Common myeloid progenitor, CD34-positive (primary cell): Measurements from ENCODE around the gene ZNF524.

Experiments used
- CTCF ChIA-PET: fragments of 350-600 bp; sonication (Branson Sonifier 250); formaldehyde crosslinking; loops from one replicate; lab custom pipeline; 2021; ENCODE audit warnings: antibody characterized with exemption; lab: Charles Lee
- POLR2A ChIA-PET: fragments of 350-600 bp; sonication (Branson Sonifier 250); formaldehyde crosslinking; loops from one replicate; lab custom pipeline; 2021; ENCODE audit warnings: antibody characterized with exemption; lab: Charles Lee
- DNase-seq, 3 donors: peaks; one replicate each; pipeline versions ENCODE4 v3.0.0 to v3.0.0-alpha.2; 2013
- H3K27ac ChIP-seq, 2 experiments: 1 replicate in 1 of 2; 2 replicates in 1 of 2; pipeline ENCODE4 v1.7.0; 2013; ENCODE audit warnings: inconsistent platforms in 2 of 2, low read length in 2 of 2, mild to moderate bottlenecking in 2 of 2, low read depth in 1 of 2, moderate library complexity in 1 of 2; ENCODE audit not compliant: severe bottlenecking in 2 of 2, insufficient read depth in 1 of 2, poor library complexity in 1 of 2
- H3K27me3 ChIP-seq, 5 experiments: replicated peaks in 2 of 5; 1 replicate in 3 of 5; 2 replicates in 2 of 5; pipeline versions ENCODE4 v1.6.1 to v1.7.0; 2013; ENCODE audit warnings: low read length in 4 of 5, mild to moderate bottlenecking in 2 of 5, moderate library complexity in 2 of 5, inconsistent platforms in 1 of 5; ENCODE audit not compliant: insufficient read depth in 5 of 5, control insufficient read depth in 4 of 5
- H3K36me3 ChIP-seq, 4 experiments: 1 replicate in 2 of 4; 2 replicates in 2 of 4; pipeline versions ENCODE4 v1.6.1 to v1.7.0; 2013; ENCODE audit warnings: low read length in 3 of 4, control low read depth in 1 of 4, mild to moderate bottlenecking in 1 of 4; ENCODE audit not compliant: control insufficient read depth in 4 of 4, insufficient read depth in 4 of 4
- H3K4me1 ChIP-seq, 4 experiments: 1 replicate in 3 of 4; 2 replicates in 1 of 4; pipeline versions ENCODE4 v1.6.1 to v1.7.1; 2013; ENCODE audit warnings: low read length in 3 of 4, mild to moderate bottlenecking in 3 of 4, control low read depth in 1 of 4, inconsistent platforms in 1 of 4, moderate library complexity in 1 of 4; ENCODE audit not compliant: control insufficient read depth in 4 of 4, insufficient read depth in 4 of 4; ENCODE audit errors: control extremely low read depth in 1 of 4
- H3K4me3 ChIP-seq, 7 experiments: 1 replicate in 4 of 7; 2 replicates in 3 of 7; pipeline versions ENCODE4 v1.5.1 to v1.7.0; 2013; ENCODE audit warnings: mild to moderate bottlenecking in 7 of 7, low read length in 6 of 7, moderate library complexity in 6 of 7, inconsistent platforms in 2 of 7, low read depth in 2 of 7, control low read depth in 1 of 7; ENCODE audit not compliant: insufficient read depth in 4 of 7, control insufficient read depth in 1 of 7; ENCODE audit errors: extremely low read depth in 1 of 7
- H3K9me3 ChIP-seq, 5 experiments: 1 replicate in 4 of 5; 2 replicates in 1 of 5; pipeline versions ENCODE4 v1.6.1 to v1.7.1; 2013; ENCODE audit warnings: low read length in 4 of 5, mild to moderate bottlenecking in 2 of 5, inconsistent platforms in 1 of 5, low read depth in 1 of 5, moderate library complexity in 1 of 5; ENCODE audit not compliant: control insufficient read depth in 4 of 5, insufficient read depth in 2 of 5; ENCODE audit errors: control extremely low read depth in 1 of 5
- WGBS: methylation state at CpG from one replicate; pipeline ENCODE4 v1.1.5; 2013; ENCODE audit not compliant: insufficient coverage; 5-methylcytosine and 5-hydroxymethylcytosine counted together

The ZNF524 gene

DNA sequence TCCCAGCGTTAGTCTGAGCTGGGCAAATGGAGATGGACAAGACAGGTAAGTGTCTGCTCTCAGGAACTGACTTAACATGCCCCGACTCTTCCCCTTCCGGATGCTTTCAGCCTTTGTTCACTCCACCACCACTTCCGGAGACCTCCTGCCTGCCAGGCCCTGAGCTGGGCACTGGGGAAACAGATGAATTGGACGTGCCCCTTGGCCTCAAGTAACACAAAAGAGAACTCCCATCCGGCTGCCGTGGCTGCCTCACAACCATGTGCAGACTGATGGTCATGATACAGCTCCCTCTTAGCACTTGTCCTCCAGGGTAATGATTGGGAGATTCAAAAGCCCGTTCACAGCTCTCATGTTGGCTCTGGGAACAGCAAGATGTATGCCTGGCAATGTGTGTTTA is 17.3 kb downstream of the ZNF524 start:
- Histone ChIP-seq H3K36me3 (peaks cover 2 to 52% (median 30%) of the 10 kb centered on the region in 4 experiments), H3K27me3 (no peaks in the 10 kb centered on the region), H3K27ac (no peak overlapping the region), H3K9me3 (no peaks in the 10 kb centered on the region), H3K4me3 (no peak overlapping the region), H3K4me1 (peaks cover 4 to 19% (median 14%) of the 10 kb centered on the region in 4 experiments)
- no peak for DNase-seq
- 94% methylated on average over 7 of the region's 8 CpGs for WGBS
- POLR2A ChIA-PET: no interaction called here
- CTCF ChIA-PET: interaction anchor here (0.9 to 5.6 kb wide), 2 partner anchors 10 to 12 kb away, joined by 3 to 32 read pairs; partner anchors contain the start of gene ZNF865

DNA sequence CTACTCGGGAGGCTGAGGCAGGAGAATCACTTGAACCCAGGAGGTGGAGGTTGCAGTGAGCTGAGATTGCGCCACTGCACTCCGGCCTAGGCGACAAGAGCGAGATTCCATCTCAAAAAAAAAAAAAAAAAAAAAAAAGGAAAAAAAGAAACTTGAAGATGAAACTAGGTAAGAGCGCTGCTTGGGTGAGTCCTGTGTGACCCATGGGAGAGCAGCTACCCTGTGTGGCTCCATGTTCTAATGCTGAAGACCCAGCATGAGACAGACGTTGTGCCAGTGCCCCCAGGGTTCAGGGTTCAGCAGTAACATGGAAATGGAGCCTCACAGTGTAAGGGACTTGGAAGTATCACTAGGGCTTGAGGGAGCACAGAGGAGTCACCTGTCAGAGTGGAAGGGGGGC is 18.3 kb downstream of the ZNF524 start:
- ChIA-PET POLR2A (no interaction called here), CTCF (interaction anchor here (0.6 to 5.6 kb wide), 4 partner anchors 9 to 19 kb away, joined by 3 to 32 read pairs (median 10); partner anchors contain the start of genes FIZ1, ZNF524 and ZNF865)
- H3K27ac ChIP-seq: no peak overlapping the region
- H3K27me3 ChIP-seq: no peaks in the 10 kb centered on the region
- WGBS: 100% methylated on average over 3 of the region's 7 CpGs
- no peak for DNase-seq
- peaks cover 4 to 19% (median 15%) of the 10 kb centered on the region in 4 experiments for H3K4me1 ChIP-seq
- H3K9me3 ChIP-seq: no peaks in the 10 kb centered on the region
- peaks cover 2 to 47% (median 30%) of the 10 kb centered on the region in 4 experiments for H3K36me3 ChIP-seq
- no peak overlapping the region for H3K4me3 ChIP-seq

DNA sequence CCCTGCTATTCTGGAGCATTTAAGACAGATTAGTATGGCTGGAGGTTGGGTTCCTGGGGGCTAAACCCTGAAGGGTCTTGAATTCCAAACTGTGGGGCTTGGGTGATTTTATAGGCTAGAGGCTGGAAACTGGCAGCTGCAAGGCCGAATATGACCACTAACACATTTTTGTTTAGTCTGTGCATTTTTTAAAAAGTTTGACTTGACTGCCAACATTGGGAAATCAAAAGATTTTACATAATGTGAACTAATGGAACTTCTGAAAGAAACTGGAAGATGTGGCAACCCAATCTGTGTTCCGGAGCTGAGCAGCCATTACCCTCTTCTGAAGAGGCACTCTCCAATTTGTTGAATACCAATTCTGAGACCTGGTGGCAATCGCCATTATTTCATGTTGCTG is 19.2 kb downstream of the ZNF524 start:
- no peak overlapping the region for H3K4me3 ChIP-seq
- H3K27me3 ChIP-seq: no peaks in the 10 kb centered on the region
- H3K9me3 ChIP-seq: no peaks in the 10 kb centered on the region
- ChIA-PET CTCF (interaction anchor here (1.7 to 5.6 kb wide), 4 partner anchors 9 to 20 kb away, joined by 4 to 32 read pairs (median 11); partner anchors contain the start of genes FIZ1, ZNF524 and ZNF865), POLR2A (no interaction called here)
- no peak overlapping the region for H3K27ac ChIP-seq
- H3K4me1 ChIP-seq: peaks cover 4 to 23% (median 18%) of the 10 kb centered on the region in 4 experiments
- no peak for DNase-seq
- WGBS: 90% methylated on average over 3 of the region's 3 CpGs
- H3K36me3 ChIP-seq: peaks cover 2 to 43% (median 27%) of the 10 kb centered on the region in 4 experiments

DNA sequence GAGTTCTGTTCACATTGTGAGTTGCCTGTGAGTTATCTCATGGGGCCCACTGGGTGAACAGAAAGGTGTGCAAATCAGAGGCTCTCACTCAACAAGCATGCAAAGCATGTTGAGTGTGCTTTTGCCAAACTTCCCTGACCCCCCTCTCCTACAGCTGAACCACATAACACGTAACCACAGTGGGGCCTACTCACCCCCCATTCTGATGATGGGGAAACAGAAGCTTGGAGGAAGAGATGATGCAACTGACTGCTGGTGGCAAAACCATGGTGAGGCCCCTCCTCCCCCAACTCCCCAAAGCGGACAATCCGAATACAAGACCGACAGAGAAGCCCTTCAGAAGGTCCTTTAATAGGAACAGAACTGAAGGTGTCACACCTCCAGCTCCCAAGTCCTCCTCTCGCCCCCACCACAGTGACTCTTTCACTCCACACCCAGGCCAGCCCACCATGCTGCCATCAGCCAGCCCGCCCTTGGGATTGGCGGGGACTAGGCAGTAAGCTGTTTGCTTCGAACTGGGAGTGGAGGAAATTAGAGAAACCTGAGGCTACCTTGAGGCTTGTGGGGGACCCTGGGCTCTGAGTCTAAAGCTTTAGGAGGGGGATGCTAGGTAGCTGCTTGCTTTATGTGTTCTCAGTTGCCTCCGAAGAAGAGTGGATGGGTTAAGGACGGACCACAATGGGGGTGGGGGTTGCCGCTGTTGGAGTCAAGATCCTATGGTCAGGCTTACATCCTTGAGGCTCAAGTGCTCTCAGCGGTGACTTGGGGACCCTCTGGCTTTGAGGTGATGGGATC is 20.5 kb downstream of the ZNF524 start:
- Histone ChIP-seq H3K4me3 (peak overlapping the region in 1 of 7 experiments; percentile 6), H3K4me1 (peaks cover 4 to 29% (median 21%) of the 10 kb centered on the region in 4 experiments), H3K27me3 (no peaks in the 10 kb centered on the region), H3K27ac (peak overlapping the region; percentile 15 to 67), H3K36me3 (peaks cover 2 to 31% (median 22%) of the 10 kb centered on the region in 4 experiments), H3K9me3 (no peaks in the 10 kb centered on the region)
- ChIA-PET POLR2A (interaction anchor here (0.6 to 1.0 kb wide), 2 partner anchors 8 to 9 kb away, joined by 3 read pairs; no protein-coding TSS in a partner anchor), CTCF (interaction anchor here (0.6 to 5.6 kb wide), 7 partner anchors 11 to 117 kb away, joined by 3 to 32 read pairs (median 3); partner anchors contain the start of gene ZNF865)
- DNase-seq: peak; percentile 75 to 91 (median 91)
- WGBS: 79% methylated on average over 7 of the region's 12 CpGs

DNA sequence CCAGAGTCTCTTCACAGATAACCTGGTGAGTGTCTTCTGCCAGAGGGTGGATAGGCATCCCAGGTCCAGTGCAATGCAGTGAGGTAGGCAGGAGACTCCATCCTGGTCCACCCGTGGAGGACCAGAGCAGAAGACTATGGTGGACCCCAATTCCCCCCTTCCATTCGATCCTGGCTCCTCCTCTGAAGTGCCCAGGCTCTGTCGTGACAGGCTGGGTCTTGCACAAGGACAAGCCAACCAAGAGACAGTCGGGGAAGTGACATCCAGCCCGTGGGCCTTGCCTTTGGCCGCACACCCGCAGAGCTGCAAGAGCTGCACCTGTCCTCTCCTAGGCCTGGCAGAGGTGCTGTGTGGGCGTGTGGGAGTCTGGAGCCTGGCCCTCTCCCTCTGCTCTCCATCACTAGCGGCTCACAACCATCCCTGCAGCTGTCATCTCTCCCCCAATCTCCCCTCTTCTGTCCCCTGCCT is 21.2 kb downstream of the ZNF524 start:
- peaks cover 4 to 29% (median 21%) of the 10 kb centered on the region in 4 experiments for H3K4me1 ChIP-seq
- no peak overlapping the region for H3K27ac ChIP-seq
- peaks cover 2 to 25% (median 19%) of the 10 kb centered on the region in 4 experiments for H3K36me3 ChIP-seq
- CTCF ChIA-PET: interaction anchor here (1.1 to 5.6 kb wide), 6 partner anchors 11 to 118 kb away, joined by 3 to 32 read pairs (median 5); partner anchors contain the start of gene ZNF865
- POLR2A ChIA-PET: no interaction called here
- H3K27me3 ChIP-seq: no peaks in the 10 kb centered on the region
- WGBS: 97% methylated on average over 9 of the region's 9 CpGs
- no peak for DNase-seq
- no peak overlapping the region for H3K4me3 ChIP-seq
- H3K9me3 ChIP-seq: no peaks in the 10 kb centered on the region

DNA sequence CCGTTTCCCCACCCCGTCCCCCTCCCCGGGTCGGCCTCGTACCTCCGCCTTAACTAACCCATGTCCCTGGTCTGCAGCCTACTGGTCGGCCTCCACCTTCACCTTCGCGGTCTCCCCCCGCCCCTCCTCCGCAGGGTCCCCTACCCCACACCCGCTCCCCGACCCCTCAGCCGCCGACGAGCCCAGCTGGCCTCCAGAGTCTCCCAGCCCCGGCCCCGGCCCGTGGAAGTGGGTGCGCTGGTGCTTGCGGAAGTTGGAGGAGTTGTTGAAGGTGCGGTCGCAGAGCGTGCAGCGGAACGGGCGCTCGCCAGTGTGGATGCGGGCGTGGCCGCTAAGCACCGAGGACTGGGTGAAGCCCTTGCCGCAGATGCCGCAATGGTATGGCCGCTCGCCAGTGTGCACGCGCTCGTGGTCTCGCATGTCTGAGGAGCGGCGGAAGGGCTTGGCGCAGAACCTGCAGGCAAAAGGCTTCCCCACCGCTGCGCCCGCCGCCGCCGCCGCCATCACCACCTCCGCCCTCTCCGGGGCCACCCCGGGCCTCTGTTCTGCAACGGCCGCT is 21.7 kb downstream of the ZNF524 start:
- Histone ChIP-seq H3K27ac (no peak overlapping the region), H3K36me3 (peaks cover 0 to 20% (median 15%) of the 10 kb centered on the region in 4 experiments), H3K4me1 (peaks cover 4 to 29% (median 21%) of the 10 kb centered on the region in 4 experiments), H3K27me3 (no peaks in the 10 kb centered on the region), H3K9me3 (no peaks in the 10 kb centered on the region), H3K4me3 (no peak overlapping the region)
- ChIA-PET CTCF (interaction anchor here (1.1 to 5.6 kb wide), 3 partner anchors 12 to 118 kb away, joined by 3 to 32 read pairs (median 3); partner anchors contain the start of gene ZNF865), POLR2A (no interaction called here)
- 96% methylated on average over 44 of the region's 55 CpGs for WGBS
- no peak for DNase-seq
